Activated naive CD8-positive, alpha-beta T cell treated with anti-CD3 and anti-CD28 coated beads for 36 hours (primary cell): ENCODE data around the gene VIPR2. TPM values are rescaled to one million over a fixed set of nuclear protein-coding genes. Genes with fewer than 3 reads are reported as not detected.
"Not testable (repeated sequence)": the region's sequence is repeated elsewhere in the genome, so short reads cannot be mapped to it uniquely, and the experiment has no call there.

Experiments used
- DNase-seq: peaks from one replicate; pipeline ENCODE4 v3.0.0; 2021
- H3K27ac Mint-ChIP-seq: one replicate; pipeline ENCODE4 v1.8.0; 2022; ENCODE audit warnings: mild to moderate bottlenecking, moderate library complexity, mixed read lengths
- H3K27me3 Mint-ChIP-seq: one replicate; pipeline ENCODE4 v1.8.0; 2022; ENCODE audit warnings: mild to moderate bottlenecking, mixed read lengths
- H3K36me3 Mint-ChIP-seq: one replicate; pipeline ENCODE4 v1.8.0; 2021; ENCODE audit warnings: mild to moderate bottlenecking, mixed read lengths
- H3K4me1 Mint-ChIP-seq: one replicate; pipeline ENCODE4 v1.8.0; 2021; ENCODE audit warnings: mixed read lengths
- H3K4me3 Mint-ChIP-seq: one replicate; pipeline ENCODE4 v1.8.0; 2022; ENCODE audit warnings: mild to moderate bottlenecking, moderate library complexity, mixed read lengths
- H3K9me3 Mint-ChIP-seq: one replicate; pipeline ENCODE4 v1.8.0; 2022; ENCODE audit warnings: mixed read lengths
- total RNA-seq, 2 experiments: library from RNA; stranded (reverse); gene quantifications; one replicate each; pipeline ENCODE4 v1.2.3, GENCODE V29; 2021

VIPR2 gene
- total RNA-seq, 2 experiments from 2014 or later, result not detected

DNA sequence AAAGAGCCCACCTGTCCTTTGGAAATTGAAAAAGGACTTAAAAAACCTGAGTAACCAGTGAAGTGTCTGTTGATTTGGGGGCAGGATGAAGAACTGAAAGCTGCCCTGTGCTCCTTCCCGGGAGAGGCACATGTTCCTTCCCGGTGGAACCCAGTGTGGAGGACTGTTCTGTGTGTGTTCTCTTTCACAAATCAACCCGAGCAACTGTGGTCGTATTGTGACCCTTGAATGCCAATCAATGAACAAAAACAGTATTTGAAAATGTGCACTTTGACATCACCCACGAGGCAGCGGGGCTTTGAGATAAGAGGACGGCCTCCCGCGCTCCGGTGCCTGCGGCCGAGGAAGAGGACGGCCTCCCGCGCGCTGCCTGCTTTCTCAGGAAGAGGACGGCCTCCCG, 139.0 kb downstream of the VIPR2 start:
- peaks cover 3% of the 10 kb centered on the region for H3K27me3 Mint-ChIP-seq
- no peaks in the 10 kb centered on the region for H3K9me3 Mint-ChIP-seq
- H3K27ac Mint-ChIP-seq, result no peak overlapping the region
- no peak overlapping the region for H3K4me3 Mint-ChIP-seq
- no peaks in the 10 kb centered on the region for H3K36me3 Mint-ChIP-seq
- peaks cover 12% of the 10 kb centered on the region for H3K4me1 Mint-ChIP-seq
- no peak for DNase-seq

DNA sequence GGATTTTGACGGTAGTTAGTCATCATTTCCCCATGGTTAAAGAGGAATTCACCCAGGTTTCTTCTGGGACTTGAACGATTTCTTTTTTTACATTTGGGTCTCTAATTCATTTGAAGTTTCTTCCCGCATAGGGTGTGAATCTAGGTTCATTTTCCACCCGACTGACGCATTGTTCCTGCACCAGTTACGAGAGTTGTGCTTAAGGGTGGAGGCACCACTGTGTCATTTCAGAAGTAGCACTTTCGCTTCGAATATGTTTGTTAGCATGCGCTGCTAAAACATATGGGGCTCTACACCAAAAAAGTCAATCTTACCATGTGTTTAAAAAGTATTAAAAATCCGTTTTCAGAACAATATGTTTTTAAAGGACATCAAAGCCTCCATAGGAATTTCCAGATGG, 140.3 kb downstream of the VIPR2 start:
- H3K27ac Mint-ChIP-seq, result peak overlapping the region; percentile 75
- H3K36me3 Mint-ChIP-seq, result no peaks in the 10 kb centered on the region
- no peak for DNase-seq
- H3K4me1 Mint-ChIP-seq, result peaks cover 12% of the 10 kb centered on the region
- no peaks in the 10 kb centered on the region for H3K9me3 Mint-ChIP-seq
- no peak overlapping the region for H3K4me3 Mint-ChIP-seq
- peaks cover 3% of the 10 kb centered on the region for H3K27me3 Mint-ChIP-seq

DNA sequence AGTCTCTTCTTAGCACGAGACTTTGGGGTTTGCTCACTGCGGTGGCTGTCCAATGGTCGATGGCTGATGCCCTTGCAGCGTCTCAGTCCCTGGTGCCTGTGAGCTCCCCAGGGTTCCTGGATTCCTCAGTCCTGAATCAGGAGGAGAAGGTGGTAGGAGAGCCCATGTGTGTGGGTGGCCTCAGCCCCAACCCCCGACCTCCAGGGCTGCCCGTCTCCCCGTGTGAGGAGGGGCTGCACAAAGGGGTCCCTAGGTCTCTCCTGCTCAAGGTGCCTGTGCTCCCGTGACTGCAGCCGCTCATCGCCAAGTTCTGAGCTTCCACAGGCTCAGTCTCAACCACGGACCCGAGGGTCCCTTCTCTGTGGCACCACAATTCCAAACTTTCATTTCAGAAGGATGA, 142.9 kb downstream of the VIPR2 start:
- Mint-ChIP-seq H3K27ac (no peak overlapping the region), H3K4me3 (no peak overlapping the region), H3K27me3 (peaks cover 19% of the 10 kb centered on the region), H3K4me1 (peaks cover 12% of the 10 kb centered on the region), H3K36me3 (no peaks in the 10 kb centered on the region), H3K9me3 (no peaks in the 10 kb centered on the region)
- DNase-seq, result no peak

GRCh38 chr7:159000859-159001435, 143.7 kb downstream of the VIPR2 start:
- Mint-ChIP-seq H3K27ac (no peak overlapping the region), H3K36me3 (no peaks in the 10 kb centered on the region), H3K9me3 (no peaks in the 10 kb centered on the region), H3K4me3 (no peak overlapping the region), H3K4me1 (peaks cover 12% of the 10 kb centered on the region), H3K27me3 (peaks cover 23% of the 10 kb centered on the region)
- DNase-seq, result no peak

GRCh38 chr7:159000070-159000469, 144.6 kb downstream of the VIPR2 start:
- Mint-ChIP-seq H3K36me3 (no peaks in the 10 kb centered on the region), H3K9me3 (no peaks in the 10 kb centered on the region), H3K4me3 (no peak overlapping the region), H3K27ac (no peak overlapping the region), H3K27me3 (peaks cover 32% of the 10 kb centered on the region), H3K4me1 (peaks cover 12% of the 10 kb centered on the region)
- DNase-seq, result no peak

DNA sequence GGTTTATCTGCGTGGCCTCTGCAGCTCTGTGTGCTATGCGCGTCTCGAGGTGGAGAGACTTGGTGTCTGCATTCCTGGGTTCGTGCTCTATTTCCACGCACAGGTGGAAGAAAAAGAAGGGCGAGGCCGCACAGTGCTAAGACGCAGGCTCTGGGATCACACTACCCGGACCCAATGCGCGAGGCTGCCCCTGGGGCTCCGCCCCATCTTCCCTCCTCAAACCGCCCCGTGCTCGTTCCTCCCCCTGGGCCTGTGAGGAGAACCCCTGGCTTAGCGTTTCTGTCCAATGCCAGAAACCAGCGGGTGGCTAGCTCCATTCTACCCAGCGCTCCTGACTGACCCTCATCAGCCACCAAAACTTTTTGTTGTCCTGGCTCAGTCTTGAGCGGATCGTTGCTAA, 145.2 kb downstream of the VIPR2 start:
- no peaks in the 10 kb centered on the region for H3K36me3 Mint-ChIP-seq

GRCh38 chr7:158998261-158998660, 146.4 kb downstream of the VIPR2 start:
- H3K4me3 Mint-ChIP-seq, DNase-seq, H3K4me1 Mint-ChIP-seq, H3K9me3 Mint-ChIP-seq, H3K27ac Mint-ChIP-seq, H3K36me3 Mint-ChIP-seq: not testable (repeated sequence)
- peaks cover 49% of the 10 kb centered on the region for H3K27me3 Mint-ChIP-seq

More for the DNA sequence above, 145.2 kb downstream of the VIPR2 start:
- no peak overlapping the region for H3K27ac Mint-ChIP-seq
- no peaks in the 10 kb centered on the region for H3K9me3 Mint-ChIP-seq
- peaks cover 11% of the 10 kb centered on the region for H3K4me1 Mint-ChIP-seq
- peaks cover 38% of the 10 kb centered on the region for H3K27me3 Mint-ChIP-seq
- H3K4me3 Mint-ChIP-seq, result no peak overlapping the region
- no peak for DNase-seq

- Mint-ChIP-seq H3K4me3 (no peak overlapping the region), H3K4me1 (peaks cover 3% of the 10 kb centered on the region), H3K9me3 (peaks cover 1% of the 10 kb centered on the region), H3K36me3 (no peaks in the 10 kb centered on the region), H3K27ac (no peak overlapping the region), H3K27me3 (peaks cover 57% of the 10 kb centered on the region)
- no peak for DNase-seq
Observed at GRCh38 chr7:158997471-158997870, 147.2 kb downstream of the VIPR2 start.

GRCh38 chr7:158997110-158997453, 147.6 kb downstream of the VIPR2 start:
- H3K4me1 Mint-ChIP-seq, result peaks cover 4% of the 10 kb centered on the region
- no peak overlapping the region for H3K4me3 Mint-ChIP-seq
- peaks cover 61% of the 10 kb centered on the region for H3K27me3 Mint-ChIP-seq
- H3K36me3 Mint-ChIP-seq, result no peaks in the 10 kb centered on the region
- no peak overlapping the region for H3K27ac Mint-ChIP-seq
- DNase-seq, result no peak
- peaks cover 1% of the 10 kb centered on the region for H3K9me3 Mint-ChIP-seq

GRCh38 chr7:158996214-158997109, 148.2 kb downstream of the VIPR2 start:
- Mint-ChIP-seq H3K27ac (no peak overlapping the region), H3K27me3 (peaks cover 67% of the 10 kb centered on the region), H3K4me3 (no peak overlapping the region), H3K9me3 (peaks cover 1% of the 10 kb centered on the region), H3K4me1 (peaks cover 5% of the 10 kb centered on the region), H3K36me3 (no peaks in the 10 kb centered on the region)
- DNase-seq, result no peak

- Mint-ChIP-seq H3K4me1 (peaks cover 5% of the 10 kb centered on the region), H3K9me3 (peaks cover 1% of the 10 kb centered on the region), H3K36me3 (no peaks in the 10 kb centered on the region), H3K27me3 (peaks cover 73% of the 10 kb centered on the region), H3K27ac (no peak overlapping the region), H3K4me3 (no peak overlapping the region)
- DNase-seq, result no peak
Observed at GRCh38 chr7:158995514-158995913, 149.2 kb downstream of the VIPR2 start.

- H3K36me3 Mint-ChIP-seq, result no peaks in the 10 kb centered on the region
- H3K4me1 Mint-ChIP-seq, result peaks cover 5% of the 10 kb centered on the region
- H3K9me3 Mint-ChIP-seq, result peaks cover 1% of the 10 kb centered on the region
- no peak for DNase-seq
- H3K27me3 Mint-ChIP-seq, result peaks cover 74% of the 10 kb centered on the region
- no peak overlapping the region for H3K27ac Mint-ChIP-seq
- H3K4me3 Mint-ChIP-seq, result no peak overlapping the region
Observed at GRCh38 chr7:158994687-158995086, 150.0 kb downstream of the VIPR2 start.

GRCh38 chr7:158993591-158993990, 151.1 kb downstream of the VIPR2 start:
- H3K36me3 Mint-ChIP-seq, result no peaks in the 10 kb centered on the region
- no peak overlapping the region for H3K4me3 Mint-ChIP-seq
- no peak overlapping the region for H3K27ac Mint-ChIP-seq
- H3K4me1 Mint-ChIP-seq, result peaks cover 5% of the 10 kb centered on the region
- H3K9me3 Mint-ChIP-seq, result peaks cover 1% of the 10 kb centered on the region
- no peak for DNase-seq
- H3K27me3 Mint-ChIP-seq, result peaks cover 67% of the 10 kb centered on the region

- peaks cover 5% of the 10 kb centered on the region for H3K4me1 Mint-ChIP-seq
- H3K27ac Mint-ChIP-seq, result no peak overlapping the region
- H3K27me3 Mint-ChIP-seq, result peaks cover 67% of the 10 kb centered on the region
- H3K36me3 Mint-ChIP-seq, result no peaks in the 10 kb centered on the region
- no peak for DNase-seq
- peaks cover 1% of the 10 kb centered on the region for H3K9me3 Mint-ChIP-seq
- H3K4me3 Mint-ChIP-seq, result no peak overlapping the region
Observed at GRCh38 chr7:158992759-158993158, 151.9 kb downstream of the VIPR2 start.

DNA sequence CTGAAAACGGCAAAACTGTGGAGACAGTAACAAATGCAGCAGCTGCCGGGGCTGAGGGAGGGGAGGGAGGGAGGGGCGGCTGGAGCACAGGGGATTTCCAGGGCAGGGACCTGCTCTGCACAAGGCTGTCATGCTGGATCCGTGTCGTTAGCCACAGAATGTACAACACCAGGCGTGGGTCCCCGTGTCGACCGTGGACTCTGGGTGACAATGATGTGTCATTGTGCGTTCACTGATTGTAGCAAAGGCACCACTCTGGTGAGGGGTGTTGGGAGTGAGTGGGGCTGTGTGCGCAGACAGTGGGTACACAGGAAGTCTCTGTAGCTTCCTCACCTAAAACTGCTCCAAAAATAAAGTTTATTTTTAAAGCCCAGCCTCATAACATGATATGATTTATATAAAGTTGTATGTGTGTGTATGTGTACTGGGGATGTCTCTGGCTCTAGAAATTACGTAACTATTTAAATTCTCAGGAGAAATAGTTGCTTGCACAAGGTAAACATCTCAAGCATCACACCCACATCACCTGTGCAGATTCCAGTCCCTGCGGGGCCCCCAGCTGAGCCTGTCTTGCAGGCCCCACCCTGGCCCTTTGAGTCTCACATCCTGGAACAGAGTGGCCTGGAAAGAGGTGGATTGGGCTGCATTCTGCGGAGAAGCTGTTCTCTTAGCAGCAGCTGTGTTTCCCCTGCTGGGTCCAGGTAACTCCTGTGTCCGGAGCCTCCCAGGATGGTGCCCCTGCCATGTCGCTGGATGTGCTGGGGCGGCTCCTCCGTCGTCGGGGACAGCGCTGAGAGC, 152.6 kb downstream of the VIPR2 start:
- Mint-ChIP-seq H3K4me3 (no peak overlapping the region), H3K27ac (no peak overlapping the region), H3K36me3 (no peaks in the 10 kb centered on the region), H3K4me1 (peaks cover 5% of the 10 kb centered on the region), H3K27me3 (peaks cover 60% of the 10 kb centered on the region), H3K9me3 (peaks cover 1% of the 10 kb centered on the region)
- DNase-seq, result no peak
